ENCODE results near the gene TUBA1A. TPM values are rescaled to one million over a fixed set of nuclear protein-coding genes. Genes with fewer than 3 reads are reported as not detected.

Gene TUBA1A
- polyA plus RNA-seq, 2 of the 4 experiments (the other 2 are of a cell fraction), result 163 to 222 TPM

- DNase-seq (ENCODE audit: low read depth in 1 of 2, low spot score in 1 of 2), result peak; percentile 64 to 83
- peak overlapping the region; percentile 81 for H3K4me2 ChIP-seq
- under 1% methylated on average over 28 of the region's 52 CpGs for WGBS (ENCODE audit: missing lambda C conversion rate)
- H3K4me3 ChIP-seq, result peak overlapping the region; percentile 89
- ChIA-PET POLR2A (interaction anchor here (0.9 to 4.7 kb wide), 21 partner anchors 10 to 119 kb away, joined by 3 to 66 read pairs (median 5); partner anchors contain the start of genes LMBR1L, RHEBL1, TUBA1B and TUBA1C), CTCF (interaction anchor here (0.7 to 2.8 kb wide), 13 partner anchors 9 to 133 kb away, joined by 3 to 20 read pairs (median 3); no protein-coding TSS in a partner anchor)
- peak; percentile 81 to 85 for ATAC-seq
- peak overlapping the region; percentile 90 to 92 for H3K27ac ChIP-seq
- peaks cover 19% of the 10 kb centered on the region for H3K4me1 ChIP-seq
- no peaks in the 10 kb centered on the region for H3K9me3 ChIP-seq
- no peak for FAIRE-seq
- no peak; a peak in 1 of 4 replicates for TF ChIP-seq CEBPB (IDR thresholded peaks at IDR 0.05)
- TF ChIP-seq RNF2 (IDR thresholded peaks at IDR 0.05; ENCODE audit: borderline replicate concordance, low read depth), result peak; percentile 59; the same call in 1 of the 2 replicates
- no peak for TF ChIP-seq POLR2AphosphoS2 (conservative IDR thresholded peaks at IDR 0.05; ENCODE audit: low read length)
- no peak for TF ChIP-seq RCOR1 (IDR thresholded peaks at IDR 0.05; ENCODE audit: low read depth, low read length)
- TF ChIP-seq CHD2 (IDR thresholded peaks at IDR 0.05; ENCODE audit: low read length, partially characterized antibody), result peak; percentile 47
- no peak for TF ChIP-seq NFE2L2 (conservative IDR thresholded peaks at IDR 0.05; ENCODE audit: low read length)
- TF ChIP-seq ZC3H11A (IDR thresholded peaks at IDR 0.05), result no peak
- no peak for TF ChIP-seq NR3C1 (IDR thresholded peaks at IDR 0.05)
- TF ChIP-seq USF2 (IDR thresholded peaks at IDR 0.05), result no peak
- TF ChIP-seq EHF (CRISPR knock-in tag; IDR thresholded peaks at IDR 0.05), result no peak
- no peak for TF ChIP-seq SMC3 (IDR thresholded peaks at IDR 0.05)
- TF ChIP-seq MAZ (IDR thresholded peaks at IDR 0.05; ENCODE audit: borderline replicate concordance, low read depth, low read length), result no peak
- TF ChIP-seq PBX3 (IDR thresholded peaks at IDR 0.05), result no peak
- no peak for TF ChIP-seq E2F6 (IDR thresholded peaks at IDR 0.05; ENCODE audit: borderline replicate concordance, low read depth)
- no peak for TF ChIP-seq MAX (IDR thresholded peaks at IDR 0.05)
- TF ChIP-seq ZFP36 (IDR thresholded peaks at IDR 0.05; ENCODE audit: borderline replicate concordance, partially characterized antibody), result no peak
- no peak for TF ChIP-seq MAFK (IDR thresholded peaks at IDR 0.05; ENCODE audit: partially characterized antibody)
- no peak for TF ChIP-seq BHLHE40 (IDR thresholded peaks at IDR 0.05; ENCODE audit: low read depth, low read length)
- no peak for TF ChIP-seq CBX2 (IDR thresholded peaks at IDR 0.05; ENCODE audit: borderline replicate concordance, low read depth)
- TF ChIP-seq FOSL2 (IDR thresholded peaks at IDR 0.05), result no peak
- no peak for TF ChIP-seq FOSL2 (CRISPR knock-in tag; IDR thresholded peaks at IDR 0.05)
- no peak for TF ChIP-seq BCL3 (IDR thresholded peaks at IDR 0.05)
- TF ChIP-seq PHF8 (IDR thresholded peaks at IDR 0.05; ENCODE audit: borderline replicate concordance, low read depth), result peak; percentile 73; the same call in 1 of the 2 replicates
- no peak for TF ChIP-seq TFCP2L1 (CRISPR knock-in tag; IDR thresholded peaks at IDR 0.05)
- TF ChIP-seq TP53 (CRISPR knock-in tag; IDR thresholded peaks at IDR 0.05), result 0 out of 2 replicates have a peak, but pooled peaks have one; percentile 73
- no peak for TF ChIP-seq JUNB (IDR thresholded peaks at IDR 0.05)
- peak; percentile 90 for TF ChIP-seq HDAC2 (IDR thresholded peaks at IDR 0.05)
- no peak for TF ChIP-seq FOXS1 (CRISPR knock-in tag; IDR thresholded peaks at IDR 0.05)
- no peak for TF ChIP-seq MYC (IDR thresholded peaks at IDR 0.05; ENCODE audit: borderline replicate concordance, low read length)
- no peak for TF ChIP-seq ATOH8 (CRISPR knock-in tag; IDR thresholded peaks at IDR 0.05; ENCODE audit: low read depth)
- TF ChIP-seq EP300 (IDR thresholded peaks at IDR 0.05), result no peak
- no peak for TF ChIP-seq HEYL (CRISPR knock-in tag; IDR thresholded peaks at IDR 0.05)
- TF ChIP-seq KDM5A (IDR thresholded peaks at IDR 0.05), result no peak
- no peak for TF ChIP-seq EHMT2 (IDR thresholded peaks at IDR 0.05; ENCODE audit: low read depth)
- TF ChIP-seq ESRRA (IDR thresholded peaks at IDR 0.05; ENCODE audit: borderline replicate concordance, low read length), result no peak
- no peak for TF ChIP-seq CHD4 (IDR thresholded peaks at IDR 0.05; ENCODE audit: borderline replicate concordance)
Observed at GRCh38 chr12:49188201-49188915, 522 bp downstream of the TUBA1A start.
